G401.6 (cell line): ENCODE measurements around the gene CLCN2.
A peak's percentile ranks its signal among the peaks of the same experiment; 100 is the strongest.
"Not testable (repeated sequence)": the region's sequence is repeated elsewhere in the genome, so short reads cannot be mapped to it uniquely, and the experiment has no call there.

Source experiments
- FAIRE-seq: peaks from 2 replicates; lab custom pipeline; 2012; peaks lifted over from hg19 to GRCh38; lab: Jason Lieb, UNC

CLCN2 gene

GRCh38 chr3:184345317-184346144, 15.9 kb downstream of the CLCN2 start:
- FAIRE-seq: no peak

DNA sequence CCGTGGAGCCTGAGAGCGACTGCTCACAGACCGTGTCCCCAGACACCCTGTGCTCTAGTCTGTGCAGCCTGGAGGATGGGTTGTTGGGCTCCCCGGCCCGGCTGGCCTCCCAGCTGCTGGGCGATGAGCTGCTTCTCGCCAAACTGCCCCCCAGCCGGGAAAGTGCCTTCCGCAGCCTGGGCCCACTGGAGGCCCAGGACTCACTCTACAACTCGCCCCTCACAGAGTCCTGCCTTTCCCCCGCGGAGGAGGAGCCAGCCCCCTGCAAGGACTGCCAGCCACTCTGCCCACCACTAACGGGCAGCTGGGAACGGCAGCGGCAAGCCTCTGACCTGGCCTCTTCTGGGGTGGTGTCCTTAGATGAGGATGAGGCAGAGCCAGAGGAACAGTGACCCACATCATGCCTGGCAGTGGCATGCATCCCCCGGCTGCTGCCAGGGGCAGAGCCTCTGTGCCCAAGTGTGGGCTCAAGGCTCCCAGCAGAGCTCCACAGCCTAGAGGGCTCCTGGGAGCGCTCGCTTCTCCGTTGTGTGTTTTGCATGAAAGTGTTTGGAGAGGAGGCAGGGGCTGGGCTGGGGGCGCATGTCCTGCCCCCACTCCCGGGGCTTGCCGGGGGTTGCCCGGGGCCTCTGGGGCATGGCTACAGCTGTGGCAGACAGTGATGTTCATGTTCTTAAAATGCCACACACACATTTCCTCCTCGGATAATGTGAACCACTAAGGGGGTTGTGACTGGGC, 16.7 kb downstream of the CLCN2 start:
- no peak for FAIRE-seq

- FAIRE-seq: no peak
Observed at GRCh38 chr3:184343200-184343876, 18.1 kb downstream of the CLCN2 start.

- no peak for FAIRE-seq
Observed at GRCh38 chr3:184341925-184342324, 19.5 kb downstream of the CLCN2 start.

DNA sequence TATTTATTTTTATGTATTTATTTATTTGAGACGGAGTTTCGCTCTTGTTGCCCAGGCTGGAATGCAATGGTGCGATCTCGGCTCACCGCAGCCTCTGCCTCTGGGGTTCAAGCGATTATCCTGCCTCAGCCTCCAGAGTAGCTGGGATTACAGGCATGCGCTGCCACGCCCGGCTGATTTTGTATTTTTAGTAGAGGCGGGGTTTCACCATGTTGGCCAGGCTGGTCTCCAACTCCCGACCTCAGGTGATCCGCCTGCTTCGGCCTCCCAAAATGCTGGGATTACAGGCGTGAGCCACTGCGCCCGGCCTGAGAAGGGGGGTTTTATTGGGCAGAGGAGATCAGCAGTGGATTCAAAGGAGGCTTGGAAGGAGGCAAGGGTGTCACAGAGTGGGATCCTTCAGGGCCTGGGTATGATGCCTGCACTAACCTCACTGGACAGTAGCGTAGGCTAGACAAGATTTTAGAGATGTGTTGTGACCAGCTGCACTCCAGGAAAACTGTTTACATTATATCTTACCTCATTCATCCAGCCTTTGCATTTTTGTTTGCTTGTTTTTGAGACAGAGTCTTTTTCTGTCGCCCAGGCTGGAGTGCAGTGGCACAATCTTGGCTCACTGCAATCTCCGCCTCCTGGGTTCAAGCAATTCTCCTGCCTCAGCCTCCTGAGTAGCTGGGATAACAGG, 21.8 kb downstream of the CLCN2 start:
- FAIRE-seq: not testable (repeated sequence)

- no peak for FAIRE-seq
Observed at GRCh38 chr3:184339001-184339400, 22.4 kb downstream of the CLCN2 start.

DNA sequence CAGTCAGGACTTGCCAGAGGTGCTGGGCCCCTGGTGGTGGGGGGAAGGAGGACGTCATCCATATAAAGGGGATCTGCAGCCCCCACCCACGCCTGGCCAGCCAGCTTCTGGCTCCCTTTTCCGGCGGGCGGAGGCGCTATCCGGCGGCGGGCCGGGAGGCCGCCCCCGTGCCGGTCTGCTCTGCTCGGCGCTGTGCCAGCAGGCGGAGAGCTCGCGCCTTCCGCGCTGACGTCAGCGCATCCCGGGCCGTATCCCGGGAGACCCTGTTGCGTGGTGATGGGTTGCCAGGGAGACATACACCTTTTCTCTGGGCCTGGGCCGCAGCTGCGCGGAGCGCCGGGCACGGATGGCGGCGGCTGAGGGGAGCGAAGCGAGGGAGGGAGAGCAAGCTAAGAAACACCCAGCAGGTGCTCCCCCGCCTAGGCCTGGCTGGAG, 22.9 kb downstream of the CLCN2 start:
- no peak for FAIRE-seq

GRCh38 chr3:184337981-184338380, 23.4 kb downstream of the CLCN2 start:
- no peak for FAIRE-seq

- no peak for FAIRE-seq
Observed at GRCh38 chr3:184337399-184337714, 24.0 kb downstream of the CLCN2 start, which contains the start of gene FAM131A. Gene FAM131A, plus strand, starts transcription at chr3:184337600. Its CDS starts 31 bp downstream, at chr3:184337631.

DNA sequence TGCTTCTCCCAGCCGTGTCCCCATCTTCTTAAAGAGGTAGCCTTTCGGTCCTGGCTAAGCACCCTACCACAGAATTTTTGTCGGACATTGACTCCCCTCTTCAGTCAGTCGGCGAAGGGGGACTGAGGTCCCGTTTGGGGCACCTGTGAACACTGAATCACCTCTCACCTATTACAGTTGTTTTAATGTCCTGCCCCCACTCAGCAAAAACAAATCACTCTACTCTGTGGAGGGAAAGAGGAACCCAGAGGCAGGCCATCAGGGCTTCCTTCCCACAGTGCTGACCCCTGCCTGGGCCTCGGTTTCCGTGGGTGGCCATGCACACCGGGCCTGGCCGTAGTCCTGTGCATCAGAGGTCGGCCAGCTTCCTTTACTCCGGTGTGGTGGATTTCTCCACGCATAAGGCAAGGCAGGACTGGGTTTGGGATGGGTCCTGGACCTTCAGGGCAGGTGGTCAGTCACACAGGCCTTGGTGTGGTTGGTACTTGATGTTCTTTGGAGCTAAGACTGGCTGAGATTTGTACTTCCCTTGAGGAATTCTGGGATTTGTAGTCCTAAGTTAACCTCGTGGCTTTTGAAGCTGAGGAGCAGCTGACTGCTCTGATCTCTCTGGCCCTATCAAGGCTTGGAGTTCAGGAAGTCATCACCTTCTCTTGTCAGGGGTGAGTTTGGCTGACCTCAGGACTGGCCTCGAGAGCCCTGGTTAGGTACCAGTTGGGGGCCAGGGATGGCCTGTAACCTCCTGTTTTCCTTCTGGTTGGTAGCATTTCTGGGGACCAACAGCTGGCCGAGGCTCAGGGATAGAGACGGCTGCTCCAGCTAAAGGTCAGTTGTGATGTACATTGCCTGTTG, 24.6 kb downstream of the CLCN2 start:
- no peak for FAIRE-seq

DNA sequence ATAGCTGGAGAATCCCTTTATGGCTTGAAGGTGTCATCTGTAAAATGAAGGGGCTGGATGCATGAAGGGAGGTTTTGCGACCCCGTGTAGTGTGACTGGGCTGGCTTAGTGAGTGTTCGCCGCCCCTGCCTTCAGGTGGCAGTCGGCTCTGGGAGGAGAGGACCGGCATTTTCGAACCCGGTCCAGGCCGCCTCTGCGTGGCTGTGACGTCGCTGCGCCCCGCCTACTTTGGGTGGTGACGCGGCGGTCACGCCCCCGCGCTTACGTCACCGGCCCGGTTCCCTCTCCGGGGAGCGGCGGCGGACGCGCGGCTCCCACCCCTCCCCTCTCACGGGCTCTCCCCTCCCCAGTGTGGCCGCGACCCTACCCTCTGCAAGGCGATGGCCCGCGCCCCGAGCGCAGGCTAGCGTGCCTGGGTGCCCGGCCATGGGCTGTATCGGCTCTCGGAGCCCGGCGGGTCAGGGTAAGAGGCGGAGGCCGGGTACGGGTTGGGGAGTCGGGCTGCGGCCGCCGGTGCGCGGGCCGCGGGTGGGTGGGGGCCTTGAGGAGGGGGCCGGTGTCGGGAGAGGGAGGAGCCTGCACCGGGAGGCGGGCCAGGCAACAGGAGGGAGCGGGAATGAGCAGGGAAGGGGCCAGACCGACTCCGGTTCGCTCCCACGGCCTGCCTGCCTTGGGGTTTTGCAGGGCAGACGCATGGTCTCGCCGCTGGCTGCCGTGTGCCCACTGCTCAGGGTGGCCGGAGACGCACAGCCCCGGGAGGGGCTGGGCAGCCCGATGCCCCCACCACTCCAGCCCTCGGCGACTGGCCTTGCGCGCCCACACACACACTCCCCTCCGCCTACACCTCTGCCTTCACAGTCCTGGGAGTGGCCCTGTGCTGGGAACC, 25.5 kb downstream of the CLCN2 start:
- peak; percentile 69 for FAIRE-seq

DNA sequence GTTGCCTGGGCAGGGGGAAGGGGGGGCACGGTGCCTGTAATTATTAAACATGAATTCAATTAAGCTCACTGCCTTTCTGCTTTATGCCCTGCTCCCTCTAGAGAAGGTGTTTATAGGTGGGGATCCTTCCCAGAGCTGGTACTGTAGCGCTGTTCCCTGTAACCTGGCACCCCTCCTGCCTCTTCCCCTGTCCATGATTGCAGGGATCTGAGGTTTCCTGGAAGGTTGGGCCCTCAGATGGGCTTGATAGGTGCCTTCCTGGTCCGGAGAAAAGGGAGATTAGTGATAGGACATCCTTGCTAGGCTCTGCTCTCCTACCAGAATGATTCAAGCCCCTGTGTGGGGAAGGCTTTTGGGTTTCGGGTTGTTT, 26.1 kb downstream of the CLCN2 start:
- no peak for FAIRE-seq

DNA sequence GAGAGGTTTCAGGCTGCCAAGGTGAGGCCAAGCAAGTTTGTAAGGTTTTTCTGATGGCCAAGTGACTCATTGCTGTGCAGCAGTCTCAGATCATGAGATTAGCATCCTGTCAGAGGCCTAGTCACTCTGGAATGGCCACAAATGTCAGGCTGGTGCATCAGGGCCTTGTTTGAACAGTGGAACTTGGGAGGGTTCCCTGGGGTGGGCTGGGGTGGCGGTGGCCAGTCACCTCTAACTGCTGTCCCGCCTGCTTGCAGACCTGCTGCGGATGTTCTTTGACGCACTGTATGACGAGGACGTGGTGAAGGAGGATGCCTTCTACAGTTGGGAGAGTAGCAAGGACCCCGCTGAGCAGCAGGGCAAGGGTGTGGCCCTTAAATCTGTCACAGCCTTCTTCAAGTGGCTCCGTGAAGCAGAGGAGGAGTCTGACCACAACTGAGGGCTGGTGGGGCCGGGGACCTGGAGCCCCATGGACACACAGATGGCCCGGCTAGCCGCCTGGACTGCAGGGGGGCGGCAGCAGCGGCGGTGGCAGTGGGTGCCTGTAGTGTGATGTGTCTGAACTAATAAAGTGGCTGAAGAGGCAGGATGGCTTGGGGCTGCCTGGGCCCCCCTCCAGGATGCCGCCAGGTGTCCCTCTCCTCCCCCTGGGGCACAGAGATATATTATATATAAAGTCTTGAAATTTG, 26.8 kb downstream of the CLCN2 start:
- FAIRE-seq: no peak

DNA sequence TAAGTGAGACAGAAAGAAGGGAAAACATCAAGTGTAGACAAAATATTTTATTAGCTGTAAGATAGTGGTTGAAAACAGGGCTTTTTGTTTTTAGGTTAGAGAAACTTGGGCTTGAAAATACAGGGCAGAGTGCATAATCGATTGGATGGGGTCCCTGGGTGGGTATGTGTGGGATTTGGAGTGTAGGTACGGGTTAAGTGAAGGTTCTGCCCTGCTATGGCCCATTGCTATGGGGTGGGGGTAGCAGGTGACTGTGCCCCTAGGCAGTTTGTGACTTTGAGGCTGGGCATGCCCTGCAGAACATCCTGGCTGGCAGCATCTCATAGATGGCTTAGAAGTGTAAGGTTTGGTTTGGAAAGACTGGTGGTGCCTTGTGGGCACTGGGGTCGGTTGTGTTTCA, 27.7 kb downstream of the CLCN2 start:
- FAIRE-seq: no peak

DNA sequence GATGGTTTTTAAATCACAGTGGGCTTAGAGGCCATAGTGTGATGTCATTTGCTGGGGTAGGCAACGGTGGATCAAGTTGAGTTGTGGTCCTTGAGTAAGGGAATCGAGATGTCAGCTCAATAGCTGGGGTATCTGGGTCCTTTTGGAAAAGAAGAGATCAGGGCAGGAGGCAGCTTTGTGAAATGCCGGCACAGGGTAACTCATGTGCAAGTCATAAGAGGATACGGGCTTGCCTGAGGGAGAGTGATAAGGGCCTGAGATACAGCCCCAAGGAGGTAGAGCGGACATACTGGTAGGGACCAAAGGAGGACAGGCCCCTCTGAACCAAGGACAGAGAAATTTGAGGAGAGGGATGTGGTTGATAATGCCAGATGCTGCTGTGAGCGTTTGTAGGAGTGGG, 28.2 kb downstream of the CLCN2 start:
- no peak for FAIRE-seq

- no peak for FAIRE-seq
Observed at GRCh38 chr3:184332370-184333090, 28.9 kb downstream of the CLCN2 start.

DNA sequence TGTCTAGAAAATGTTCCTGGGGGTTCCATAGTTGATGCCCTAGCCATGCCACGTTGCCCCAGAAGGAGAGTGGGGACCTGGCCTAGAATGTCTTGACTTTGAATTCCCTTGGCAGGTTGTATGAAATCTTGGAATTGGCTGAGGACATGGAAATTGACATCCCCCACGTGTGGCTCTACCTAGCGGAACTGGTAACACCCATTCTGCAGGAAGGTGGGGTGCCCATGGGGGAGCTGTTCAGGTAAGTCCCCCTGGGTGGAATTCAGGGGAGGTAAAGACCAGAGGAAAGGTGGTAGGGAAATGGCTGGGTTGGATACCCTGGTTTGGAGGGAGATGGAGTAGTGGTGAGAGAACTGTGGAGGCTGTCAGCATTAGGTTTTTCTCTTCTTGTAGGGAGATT, 32.9 kb downstream of the CLCN2 start:
- FAIRE-seq: no peak

- FAIRE-seq: no peak
Observed at GRCh38 chr3:184327171-184327570, 34.2 kb downstream of the CLCN2 start.

DNA sequence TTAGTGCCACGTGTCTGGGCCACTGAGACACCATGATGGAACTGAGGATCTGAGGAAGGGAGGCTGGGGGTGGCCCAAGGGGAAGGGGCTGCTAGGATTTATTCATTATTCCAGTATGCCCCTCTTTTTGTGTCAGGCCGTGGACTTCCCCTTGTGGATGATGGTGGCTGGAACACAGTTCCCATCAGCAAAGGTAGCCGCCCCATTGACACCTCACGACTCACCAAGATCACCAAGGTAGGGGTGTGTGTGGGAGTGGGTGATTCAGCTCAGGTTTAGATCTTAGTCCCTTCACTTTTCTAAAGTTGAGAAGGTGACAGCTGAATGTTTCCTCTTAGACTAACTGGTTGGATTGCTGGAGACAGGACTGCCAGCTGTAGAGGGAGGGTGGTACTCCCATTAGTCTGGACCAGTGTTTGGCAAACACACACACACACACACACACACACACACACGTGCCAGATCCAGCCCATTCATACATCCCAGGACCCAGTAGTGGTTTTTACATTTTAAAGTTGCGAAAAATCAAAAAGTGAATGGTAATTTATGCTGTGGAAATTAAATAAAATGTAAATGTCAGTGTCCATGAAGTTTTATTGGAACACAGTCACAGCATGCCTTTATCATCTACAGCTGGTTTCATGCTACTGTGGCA, 35.6 kb downstream of the CLCN2 start:
- no peak for FAIRE-seq
